OCI-LY1 (cell line): ENCODE data around the gene PLEKHA7.
"Not testable (repeated sequence)": the region's sequence is repeated elsewhere in the genome, so short reads cannot be mapped to it uniquely, and the experiment has no call there.

Source experiments
- H2AFZ ChIP-seq: fragments of 200-600 bp; sonication (generic), shearing (Covaris generic); 2 replicates; pipeline ENCODE4 v1.6.0; 2014; ENCODE audit warnings: antibody characterized with exemption, mild to moderate bottlenecking, low read length
- H3F3A ChIP-seq: fragments of 200-600 bp; sonication (generic), shearing (Covaris generic); 2 replicates; pipeline ENCODE4 v1.6.0; 2014; ENCODE audit warnings: mild to moderate bottlenecking, antibody characterized with exemption, low read length, moderate library complexity; ENCODE audit not compliant: insufficient read depth
- H3K27ac ChIP-seq: fragments of 200-600 bp; sonication (generic); 2 replicates; pipeline ENCODE4 v1.5.1; 2014; ENCODE audit warnings: low read length, mixed run types, mild to moderate bottlenecking, low read depth; ENCODE audit not compliant: poor library complexity, severe bottlenecking
- H3K27me3 ChIP-seq: fragments of 200-600 bp; sonication (generic); 2 replicates; pipeline ENCODE4 v1.6.0; 2014; ENCODE audit warnings: antibody characterized with exemption, mild to moderate bottlenecking, low read length, moderate library complexity; ENCODE audit not compliant: insufficient read depth
- H3K36me3 ChIP-seq: fragments of 200-600 bp; sonication (generic); 2 replicates; pipeline ENCODE4 v1.6.1; 2014; ENCODE audit warnings: mild to moderate bottlenecking, antibody characterized with exemption, low read length, moderate library complexity, mixed read lengths; ENCODE audit not compliant: insufficient read depth
- H3K4me1 ChIP-seq: fragments of 200-600 bp; sonication (generic); 2 replicates; pipeline ENCODE4 v1.5.1; 2014; ENCODE audit warnings: mild to moderate bottlenecking, low read length, moderate library complexity; ENCODE audit not compliant: insufficient read depth, severe bottlenecking
- H3K4me2 ChIP-seq: fragments of 200-600 bp; sonication (generic), shearing (Covaris generic); 2 replicates; pipeline ENCODE4 v1.6.1; 2014; ENCODE audit warnings: low read length
- H3K4me3 ChIP-seq: fragments of 200-600 bp; sonication (generic); 2 replicates; pipeline ENCODE4 v1.5.1; 2014; ENCODE audit warnings: low read length, low read depth, mild to moderate bottlenecking, mixed read lengths; ENCODE audit not compliant: poor library complexity, severe bottlenecking
- H3K79me2 ChIP-seq: fragments of 200-600 bp; shearing (Covaris generic); 2 replicates; pipeline ENCODE4 v1.6.1; 2016; ENCODE audit warnings: mixed run types, low read length, mixed read lengths; ENCODE audit not compliant: insufficient read depth
- H3K9ac ChIP-seq: fragments of 200-600 bp; sonication (generic), shearing (Covaris generic); 2 replicates; pipeline ENCODE4 v1.6.1; 2014; ENCODE audit warnings: mild to moderate bottlenecking, low read length, mixed read lengths
- H3K9me2 ChIP-seq: fragments of 200-600 bp; sonication (generic), shearing (Covaris generic); 2 replicates; pipeline ENCODE4 v1.6.1; 2014; ENCODE audit warnings: low read depth, mild to moderate bottlenecking, low read length, mixed read lengths
- H3K9me3 ChIP-seq: fragments of 200-600 bp; shearing (Covaris generic); 2 replicates; pipeline ENCODE4 v1.6.1; 2014; ENCODE audit warnings: low read length, mixed read lengths
- H4K20me1 ChIP-seq: fragments of 200-600 bp; sonication (generic), shearing (Covaris generic); 2 replicates; pipeline ENCODE4 v1.6.0; 2016; ENCODE audit warnings: mild to moderate bottlenecking, low read length; ENCODE audit not compliant: insufficient read depth
- EZH2 ChIP-seq: fragments of 200-600 bp; sonication (generic), shearing (Covaris generic); IDR thresholded peaks from 2 replicates; pipeline ENCODE4 v1.8.0; 2017; ENCODE audit warnings: borderline replicate concordance, mixed run types, mild to moderate bottlenecking, antibody characterized with exemption, low read length, moderate library complexity, mixed read lengths
- TF ChIP-seq, protein P1 (sequence below): fragments of 200-600 bp; sonication (generic), shearing (Covaris generic); IDR thresholded peaks from 2 replicates; pipeline ENCODE4 v1.5.1; 2017; ENCODE audit warnings: mild to moderate bottlenecking, antibody characterized with exemption, low read length, moderate library complexity, mixed read lengths

PLEKHA7 gene

DNA sequence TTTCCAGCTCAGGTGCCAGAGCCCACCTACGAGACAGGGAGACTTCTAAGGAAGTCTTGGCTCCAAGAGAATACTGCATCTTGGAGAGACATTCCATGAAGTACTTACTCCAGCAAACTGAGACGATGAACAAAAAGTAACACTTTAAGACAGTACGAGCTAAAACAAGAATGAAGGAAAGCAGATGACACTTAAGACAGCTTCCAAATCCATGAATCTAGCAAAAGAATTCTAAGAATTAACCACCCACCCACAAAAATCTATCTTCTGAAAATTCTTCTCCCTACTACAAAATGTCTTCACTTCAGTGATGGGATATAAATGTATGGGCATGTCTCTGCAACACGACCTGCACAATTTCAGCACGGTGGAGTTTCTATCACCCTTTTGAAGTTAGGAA lies 142.8 kb downstream of the PLEKHA7 start:
- H2AFZ ChIP-seq = no peak overlapping the region
- TF ChIP-seq, protein P1, sequence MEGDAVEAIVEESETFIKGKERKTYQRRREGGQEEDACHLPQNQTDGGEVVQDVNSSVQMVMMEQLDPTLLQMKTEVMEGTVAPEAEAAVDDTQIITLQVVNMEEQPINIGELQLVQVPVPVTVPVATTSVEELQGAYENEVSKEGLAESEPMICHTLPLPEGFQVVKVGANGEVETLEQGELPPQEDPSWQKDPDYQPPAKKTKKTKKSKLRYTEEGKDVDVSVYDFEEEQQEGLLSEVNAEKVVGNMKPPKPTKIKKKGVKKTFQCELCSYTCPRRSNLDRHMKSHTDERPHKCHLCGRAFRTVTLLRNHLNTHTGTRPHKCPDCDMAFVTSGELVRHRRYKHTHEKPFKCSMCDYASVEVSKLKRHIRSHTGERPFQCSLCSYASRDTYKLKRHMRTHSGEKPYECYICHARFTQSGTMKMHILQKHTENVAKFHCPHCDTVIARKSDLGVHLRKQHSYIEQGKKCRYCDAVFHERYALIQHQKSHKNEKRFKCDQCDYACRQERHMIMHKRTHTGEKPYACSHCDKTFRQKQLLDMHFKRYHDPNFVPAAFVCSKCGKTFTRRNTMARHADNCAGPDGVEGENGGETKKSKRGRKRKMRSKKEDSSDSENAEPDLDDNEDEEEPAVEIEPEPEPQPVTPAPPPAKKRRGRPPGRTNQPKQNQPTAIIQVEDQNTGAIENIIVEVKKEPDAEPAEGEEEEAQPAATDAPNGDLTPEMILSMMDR = no peak
- TF ChIP-seq EZH2 = no peak
- H3K27ac ChIP-seq = no peak overlapping the region
- no peak overlapping the region for H3K4me2 ChIP-seq
- no peaks in the 10 kb centered on the region for H3K9me2 ChIP-seq
- no peaks in the 10 kb centered on the region for H3F3A ChIP-seq
- H3K9me3 ChIP-seq = no peaks in the 10 kb centered on the region
- no peaks in the 10 kb centered on the region for H3K79me2 ChIP-seq
- no peak overlapping the region for H3K4me3 ChIP-seq
- no peak overlapping the region for H3K9ac ChIP-seq
- H3K27me3 ChIP-seq = no peaks in the 10 kb centered on the region
- no peaks in the 10 kb centered on the region for H3K36me3 ChIP-seq
- no peaks in the 10 kb centered on the region for H4K20me1 ChIP-seq
- no peaks in the 10 kb centered on the region for H3K4me1 ChIP-seq

DNA sequence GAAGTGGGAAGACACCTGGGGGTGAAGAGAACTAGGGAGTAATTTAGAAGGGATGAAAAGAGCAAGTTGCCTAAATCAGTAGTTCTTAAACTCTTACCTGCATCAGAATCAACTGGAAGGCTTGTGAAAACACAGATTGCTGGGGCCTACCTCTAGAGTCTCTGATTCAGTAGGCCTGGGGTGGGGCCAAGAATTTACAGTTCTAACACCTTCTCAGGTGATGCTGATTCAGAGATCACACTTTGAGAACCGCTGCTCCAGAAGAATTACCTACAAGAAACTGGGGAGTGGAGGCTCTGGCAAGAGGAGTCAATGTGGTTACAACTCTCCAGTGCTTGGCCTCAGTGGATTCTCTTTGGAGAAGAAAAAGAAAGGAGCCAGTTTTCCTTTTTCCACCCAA lies 147.1 kb downstream of the PLEKHA7 start:
- H3K4me1 ChIP-seq = no peaks in the 10 kb centered on the region
- TF ChIP-seq EZH2 = no peak
- TF ChIP-seq, protein P1 = no peak
- no peak overlapping the region for H2AFZ ChIP-seq

DNA sequence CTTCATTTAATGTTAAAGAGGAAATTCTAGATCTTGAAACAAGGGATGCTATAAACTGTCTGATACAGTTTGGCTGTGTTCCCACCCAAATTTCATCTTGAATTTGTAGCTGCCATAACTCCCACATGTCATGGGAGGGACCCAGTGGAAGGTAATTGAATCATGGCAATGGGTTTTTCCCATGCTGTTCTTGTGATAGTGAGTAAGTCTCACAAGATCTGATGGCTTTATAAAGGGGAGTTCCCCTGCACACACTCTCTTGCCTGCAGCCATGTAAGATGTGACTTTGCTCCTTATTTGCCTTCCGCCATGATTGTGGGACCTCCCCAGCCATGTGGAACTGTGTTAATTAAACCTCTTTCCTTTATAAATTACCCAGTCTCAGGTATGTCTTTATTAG lies 149.8 kb downstream of the PLEKHA7 start:
- H3K36me3 ChIP-seq, H2AFZ ChIP-seq, H3K9ac ChIP-seq, H3K4me2 ChIP-seq, H3K4me1 ChIP-seq, H3K27me3 ChIP-seq, H4K20me1 ChIP-seq, H3K9me3 ChIP-seq, H3K27ac ChIP-seq, H3K4me3 ChIP-seq, H3K79me2 ChIP-seq, H3F3A ChIP-seq, H3K9me2 ChIP-seq: not testable (repeated sequence)

More for the DNA sequence above, 147.1 kb downstream of the PLEKHA7 start:
- Histone ChIP-seq H3K9ac (no peak overlapping the region), H3K9me2 (no peaks in the 10 kb centered on the region), H4K20me1 (no peaks in the 10 kb centered on the region), H3K27ac (no peak overlapping the region), H3K36me3 (no peaks in the 10 kb centered on the region), H3K79me2 (no peaks in the 10 kb centered on the region), H3K9me3 (no peaks in the 10 kb centered on the region), H3F3A (no peaks in the 10 kb centered on the region), H3K4me3 (no peak overlapping the region), H3K4me2 (no peak overlapping the region), H3K27me3 (peaks cover 9% of the 10 kb centered on the region; the same call in 1 of the 2 replicates)

DNA sequence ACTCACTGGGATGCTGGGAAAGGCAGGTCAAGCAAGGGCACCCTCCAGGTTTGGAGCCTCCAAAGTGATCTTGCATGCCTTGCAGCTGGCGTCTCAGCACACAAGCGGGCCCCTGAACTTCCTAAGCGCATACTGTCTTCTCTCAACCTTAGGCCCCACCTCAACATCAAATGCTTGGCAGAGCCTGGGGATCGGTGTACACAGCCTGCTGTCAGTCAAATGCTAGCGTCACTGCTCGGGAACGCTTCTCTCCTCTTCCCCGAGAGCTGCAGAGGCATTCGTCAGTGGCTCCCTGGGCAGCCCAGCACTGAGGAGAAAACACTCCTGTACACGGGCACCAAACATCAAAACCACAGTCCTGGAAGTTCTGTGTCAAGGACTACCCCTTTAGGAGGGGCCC lies 150.8 kb downstream of the PLEKHA7 start:
- Histone ChIP-seq H3K9ac (no peak overlapping the region), H3F3A (no peaks in the 10 kb centered on the region), H4K20me1 (no peaks in the 10 kb centered on the region), H3K9me3 (no peaks in the 10 kb centered on the region), H3K79me2 (no peaks in the 10 kb centered on the region), H3K9me2 (no peaks in the 10 kb centered on the region), H3K36me3 (no peaks in the 10 kb centered on the region), H2AFZ (no peak overlapping the region), H3K27ac (no peak overlapping the region), H3K4me3 (no peak overlapping the region), H3K27me3 (peaks cover 9% of the 10 kb centered on the region; the same call in 1 of the 2 replicates), H3K4me1 (no peaks in the 10 kb centered on the region), H3K4me2 (no peak overlapping the region)
- TF ChIP-seq, protein P1 = no peak
- TF ChIP-seq EZH2 = no peak
